ENCODE data around the gene KPNA2. TPM values are rescaled to one million over a fixed set of nuclear protein-coding genes. Genes with fewer than 3 reads are reported as not detected.

KPNA2 gene
- total and polyA plus RNA-seq, 9 of the 15 experiments (the other 6 are each of a cell fraction or from before 2014, with no cell fraction given): 132 to 984 (median 241) TPM

GRCh38 chr17:68019675-68020408 lies 15.7 kb upstream of the KPNA2 start (continued):
- TF ChIP-seq HMGN3 (IDR thresholded peaks at IDR 0.05; ENCODE audit: borderline replicate concordance, extremely low read depth, insufficient read length, low read depth, low read length) (peak; percentile 75), CCNT2 (IDR thresholded peaks at IDR 0.05; ENCODE audit: borderline replicate concordance, extremely low read depth, insufficient read length, low read depth, low read length) (peak; percentile 95), ZNF23 (CRISPR knock-in tag; IDR thresholded peaks at IDR 0.05) (no peak), YBX1 (IDR thresholded peaks at IDR 0.05) (no peak), HNRNPK (IDR thresholded peaks at IDR 0.05; ENCODE audit: low read depth, low read length, poor library complexity, severe bottlenecking) (no peak), KDM1A (IDR thresholded peaks at IDR 0.05) (peak; percentile 61 to 69; a peak in 2 of 4 replicates), CBFA2T3 (IDR thresholded peaks at IDR 0.05) (peak; percentile 50), ZNF57 (CRISPR knock-in tag; IDR thresholded peaks at IDR 0.05) (no peak), KDM5B (IDR thresholded peaks at IDR 0.05; ENCODE audit: insufficient replicate concordance, low read depth, low read length) (peak; percentile 97), TCF7L2 (IDR thresholded peaks at IDR 0.05; ENCODE audit: low read depth, low read length) (0 out of 2 replicates have a peak, but pooled peaks have one; percentile 20), KDM4B (IDR thresholded peaks at IDR 0.05; ENCODE audit: borderline replicate concordance in 2 of 2, low read depth in 1 of 2) (peak in 1 of 2 experiments; percentile 35; a peak in 1 of 4 replicates), MTF1 (CRISPR knock-in tag; IDR thresholded peaks at IDR 0.05; ENCODE audit: borderline replicate concordance) (no peak), THRAP3 (IDR thresholded peaks at IDR 0.05; ENCODE audit: borderline replicate concordance) (0 out of 2 replicates have a peak, but pooled peaks have one; percentile 61), TEAD2 (tag; IDR thresholded peaks at IDR 0.05) (peak; percentile 36; the same call in 1 of the 2 replicates), REST (IDR thresholded peaks at IDR 0.05; ENCODE audit: borderline replicate concordance) (no peak), REST (CRISPR knock-in tag; IDR thresholded peaks at IDR 0.05; ENCODE audit: low read depth) (peak; percentile 35; the same call in 1 of the 2 replicates), RB1 (IDR thresholded peaks at IDR 0.05; ENCODE audit: low read depth) (peak; percentile 99)

All from K562 (cell line).